Astrocyte (in vitro differentiated cells and primary cell): Measurements from ENCODE around the gene SUSD4. TPM values are rescaled to one million over a fixed set of nuclear protein-coding genes. Genes with fewer than 3 reads are reported as not detected.

Experiments
- DNase-seq: peaks from one replicate; pipeline ENCODE4 v3.0.0-alpha.2; 2010; ENCODE audit warnings: low read depth
- FAIRE-seq: peaks from 2 replicates; lab custom pipeline; 2011; peaks lifted over from hg19 to GRCh38; lab: Jason Lieb, UNC
- H2AFZ ChIP-seq: 2 replicates; pipeline ENCODE4 v1.6.0; 2012; ENCODE audit warnings: low read depth, low read length, inconsistent platforms
- H3K27ac ChIP-seq: 2 replicates; pipeline ENCODE4 v1.5.1; 2011; ENCODE audit warnings: low read depth, low read length, inconsistent platforms
- H3K27me3 ChIP-seq: 2 replicates; pipeline ENCODE4 v1.6.0; 2011; ENCODE audit warnings: low read length, inconsistent platforms; ENCODE audit not compliant: insufficient read depth
- H3K36me3 ChIP-seq: 2 replicates; pipeline ENCODE4 v1.5.1; 2011; ENCODE audit warnings: low read length, inconsistent platforms; ENCODE audit not compliant: insufficient read depth
- H3K4me1 ChIP-seq: 2 replicates; pipeline ENCODE4 v1.5.1; 2011; ENCODE audit warnings: low read length, inconsistent platforms; ENCODE audit not compliant: insufficient read depth
- H3K4me2 ChIP-seq: 2 replicates; pipeline ENCODE4 v1.6.0; 2012; ENCODE audit warnings: low read length, inconsistent platforms
- H3K4me3 ChIP-seq: 2 replicates; pipeline ENCODE4 v1.5.1; 2011; ENCODE audit warnings: low read depth, mild to moderate bottlenecking, low read length, inconsistent platforms; ENCODE audit not compliant: insufficient read depth
- H3K79me2 ChIP-seq: 2 replicates; pipeline ENCODE4 v1.6.0; 2012; ENCODE audit warnings: mild to moderate bottlenecking, low read length, inconsistent platforms; ENCODE audit not compliant: insufficient read depth
- H3K9ac ChIP-seq: 2 replicates; pipeline ENCODE4 v1.6.0; 2012; ENCODE audit warnings: mild to moderate bottlenecking, low read length, inconsistent platforms
- H3K9me3 ChIP-seq: 2 replicates; pipeline ENCODE4 v1.5.1; 2012; ENCODE audit warnings: low read depth, mild to moderate bottlenecking, low read length, inconsistent platforms; ENCODE audit not compliant: insufficient read depth
- H4K20me1 ChIP-seq: 2 replicates; pipeline ENCODE4 v1.6.0; 2012; ENCODE audit warnings: low read length, inconsistent platforms; ENCODE audit not compliant: insufficient read depth
- H3K27ac Mint-ChIP-seq: one replicate; pipeline ENCODE4 v1.8.0; 2021; ENCODE audit warnings: mild to moderate bottlenecking, mixed read lengths; ENCODE audit not compliant: unreplicated experiment
- H3K27me3 Mint-ChIP-seq: one replicate; pipeline ENCODE4 v1.8.0; 2021; ENCODE audit warnings: low read depth, mixed read lengths; ENCODE audit not compliant: unreplicated experiment
- H3K36me3 Mint-ChIP-seq: one replicate; pipeline ENCODE4 v1.8.0; 2021; ENCODE audit warnings: low read depth, mixed read lengths; ENCODE audit not compliant: unreplicated experiment
- H3K4me1 Mint-ChIP-seq: one replicate; pipeline ENCODE4 v1.8.0; 2021; ENCODE audit warnings: low read depth, mixed read lengths; ENCODE audit not compliant: unreplicated experiment
- H3K4me3 Mint-ChIP-seq: one replicate; pipeline ENCODE4 v1.8.0; 2021; ENCODE audit warnings: mild to moderate bottlenecking, moderate library complexity, mixed read lengths; ENCODE audit not compliant: unreplicated experiment
- H3K9me3 Mint-ChIP-seq: one replicate; pipeline ENCODE4 v1.8.0; 2021; ENCODE audit warnings: mild to moderate bottlenecking, mixed read lengths; ENCODE audit not compliant: unreplicated experiment
- EZH2 ChIP-seq: IDR thresholded peaks from 2 replicates; pipeline ENCODE4 v1.6.1; 2012; ENCODE audit warnings: mild to moderate bottlenecking, low read length, inconsistent platforms; ENCODE audit not compliant: insufficient read depth
- total RNA-seq: library from RNA; stranded (reverse); gene quantifications from 2 replicates; pipeline ENCODE4 v1.2.1, GENCODE V29; 2021
- TF ChIP-seq, protein P1 (sequence below): IDR thresholded peaks from 2 replicates; pipeline ENCODE4 v1.5.1; 2011; ENCODE audit warnings: low read depth, mild to moderate bottlenecking, inconsistent platforms, low read length, moderate library complexity; ENCODE audit not compliant: insufficient read depth

Gene SUSD4
- total RNA-seq, 1 donor from 2014 or later, result 9.2 TPM

DNA sequence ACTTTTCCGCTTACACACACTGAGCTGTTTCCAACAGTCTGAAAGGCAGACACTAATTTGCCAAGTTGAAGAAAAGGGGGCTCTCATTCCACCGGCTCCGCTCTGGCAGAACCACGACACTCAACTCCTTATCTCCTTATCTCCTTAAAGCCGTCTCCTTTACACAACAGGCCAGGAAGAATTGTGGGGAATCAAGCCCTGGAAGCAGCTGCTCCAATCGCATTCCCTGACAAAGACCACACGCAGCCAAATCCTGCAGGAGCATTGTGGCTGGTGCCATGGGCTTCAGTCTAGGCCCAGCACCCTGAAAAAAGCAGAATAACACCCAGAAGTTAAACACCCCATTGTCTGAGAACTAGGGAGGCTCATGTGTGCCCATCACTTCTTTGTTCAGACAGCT, 24.1 kb downstream of the SUSD4 start:
- Histone ChIP-seq H3K9me3 (no peaks in the 10 kb centered on the region), H4K20me1 (no peaks in the 10 kb centered on the region), H3K4me2 (no peak overlapping the region), H3K4me3 (no peak overlapping the region), H3K27ac (no peak overlapping the region), H3K4me1 (peaks cover 6% of the 10 kb centered on the region), H3K27me3 (no peaks in the 10 kb centered on the region), H3K9ac (no peak overlapping the region), H3K79me2 (no peaks in the 10 kb centered on the region), H2AFZ (no peak overlapping the region), H3K36me3 (no peaks in the 10 kb centered on the region)
- peaks cover 44% of the 10 kb centered on the region for H3K4me1 Mint-ChIP-seq
- H3K27ac Mint-ChIP-seq, result peak overlapping the region; percentile 60
- H3K36me3 Mint-ChIP-seq, result peaks cover 2% of the 10 kb centered on the region
- FAIRE-seq, result no peak
- no peak overlapping the region for H3K4me3 Mint-ChIP-seq
- peaks cover 1% of the 10 kb centered on the region for H3K27me3 Mint-ChIP-seq
- H3K9me3 Mint-ChIP-seq, result peaks cover 2% of the 10 kb centered on the region
- DNase-seq, result no peak
- TF ChIP-seq, protein P1, sequence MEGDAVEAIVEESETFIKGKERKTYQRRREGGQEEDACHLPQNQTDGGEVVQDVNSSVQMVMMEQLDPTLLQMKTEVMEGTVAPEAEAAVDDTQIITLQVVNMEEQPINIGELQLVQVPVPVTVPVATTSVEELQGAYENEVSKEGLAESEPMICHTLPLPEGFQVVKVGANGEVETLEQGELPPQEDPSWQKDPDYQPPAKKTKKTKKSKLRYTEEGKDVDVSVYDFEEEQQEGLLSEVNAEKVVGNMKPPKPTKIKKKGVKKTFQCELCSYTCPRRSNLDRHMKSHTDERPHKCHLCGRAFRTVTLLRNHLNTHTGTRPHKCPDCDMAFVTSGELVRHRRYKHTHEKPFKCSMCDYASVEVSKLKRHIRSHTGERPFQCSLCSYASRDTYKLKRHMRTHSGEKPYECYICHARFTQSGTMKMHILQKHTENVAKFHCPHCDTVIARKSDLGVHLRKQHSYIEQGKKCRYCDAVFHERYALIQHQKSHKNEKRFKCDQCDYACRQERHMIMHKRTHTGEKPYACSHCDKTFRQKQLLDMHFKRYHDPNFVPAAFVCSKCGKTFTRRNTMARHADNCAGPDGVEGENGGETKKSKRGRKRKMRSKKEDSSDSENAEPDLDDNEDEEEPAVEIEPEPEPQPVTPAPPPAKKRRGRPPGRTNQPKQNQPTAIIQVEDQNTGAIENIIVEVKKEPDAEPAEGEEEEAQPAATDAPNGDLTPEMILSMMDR, result no peak
- no peak for TF ChIP-seq EZH2

DNA sequence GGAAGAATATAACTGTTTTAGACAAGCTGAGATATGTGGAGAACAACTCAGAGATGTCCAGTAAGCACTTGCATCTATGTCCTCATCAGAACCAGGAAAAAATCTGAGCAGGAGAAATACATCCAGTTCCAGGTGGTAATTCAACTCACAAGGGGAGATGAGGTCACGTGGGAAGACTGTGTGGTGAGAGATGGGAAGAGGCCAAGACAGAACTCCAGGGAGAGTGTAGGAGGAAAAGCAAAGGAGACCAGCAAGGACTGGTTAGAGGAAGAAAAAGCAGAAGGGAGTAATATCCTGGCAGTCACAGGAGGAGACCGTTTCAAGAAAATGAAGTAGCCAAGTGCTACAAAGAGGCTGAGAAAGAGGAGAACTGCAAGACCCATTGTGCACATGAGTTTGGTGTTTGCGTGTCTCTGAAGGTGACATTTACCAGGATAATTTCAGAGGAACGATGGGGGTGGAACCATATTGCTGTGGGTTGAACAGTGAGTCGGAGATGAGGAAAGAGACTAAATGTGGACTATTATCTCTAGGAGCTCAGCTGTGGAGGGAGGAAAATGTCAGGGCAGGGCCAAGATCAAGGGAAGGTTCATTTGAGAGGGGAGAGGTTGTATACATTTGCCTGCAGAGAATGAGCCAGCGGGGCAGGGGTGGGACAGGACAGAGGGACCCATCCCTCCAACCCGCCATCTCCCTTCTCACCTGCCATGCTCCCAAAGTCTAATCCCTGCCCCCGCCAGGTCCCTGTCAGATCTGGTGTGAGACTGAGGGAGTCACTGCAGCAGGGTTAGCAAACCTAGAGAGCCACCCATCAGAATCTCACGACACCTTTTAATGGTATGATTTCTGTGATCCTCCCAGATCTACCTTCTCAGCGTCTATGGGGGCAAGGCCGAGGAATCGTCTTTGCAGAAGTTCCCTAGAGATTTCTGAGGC, 24.9 kb downstream of the SUSD4 start:
- Histone ChIP-seq H3K27me3 (no peaks in the 10 kb centered on the region), H3K4me2 (peak overlapping the region; percentile 6), H3K4me3 (no peak overlapping the region), H3K9me3 (no peaks in the 10 kb centered on the region), H3K4me1 (peaks cover 6% of the 10 kb centered on the region), H4K20me1 (no peaks in the 10 kb centered on the region), H3K27ac (no peak overlapping the region), H2AFZ (no peak overlapping the region), H3K9ac (no peak overlapping the region), H3K36me3 (no peaks in the 10 kb centered on the region), H3K79me2 (no peaks in the 10 kb centered on the region)
- Mint-ChIP-seq H3K27me3 (no peaks in the 10 kb centered on the region), H3K4me1 (peaks cover 44% of the 10 kb centered on the region), H3K36me3 (peaks cover 2% of the 10 kb centered on the region), H3K27ac (peak overlapping the region; percentile 36), H3K4me3 (peak overlapping the region; percentile 36), H3K9me3 (peaks cover 2% of the 10 kb centered on the region)
- DNase-seq (peak; percentile 65), FAIRE-seq (no peak)
- TF ChIP-seq, protein P1, result no peak
- no peak for TF ChIP-seq EZH2
